ENCODE data around the gene RYR1.
"Not testable (repeated sequence)": the region's sequence is repeated elsewhere in the genome, so short reads cannot be mapped to it uniquely, and the experiment has no call there.

The RYR1 gene

DNA sequence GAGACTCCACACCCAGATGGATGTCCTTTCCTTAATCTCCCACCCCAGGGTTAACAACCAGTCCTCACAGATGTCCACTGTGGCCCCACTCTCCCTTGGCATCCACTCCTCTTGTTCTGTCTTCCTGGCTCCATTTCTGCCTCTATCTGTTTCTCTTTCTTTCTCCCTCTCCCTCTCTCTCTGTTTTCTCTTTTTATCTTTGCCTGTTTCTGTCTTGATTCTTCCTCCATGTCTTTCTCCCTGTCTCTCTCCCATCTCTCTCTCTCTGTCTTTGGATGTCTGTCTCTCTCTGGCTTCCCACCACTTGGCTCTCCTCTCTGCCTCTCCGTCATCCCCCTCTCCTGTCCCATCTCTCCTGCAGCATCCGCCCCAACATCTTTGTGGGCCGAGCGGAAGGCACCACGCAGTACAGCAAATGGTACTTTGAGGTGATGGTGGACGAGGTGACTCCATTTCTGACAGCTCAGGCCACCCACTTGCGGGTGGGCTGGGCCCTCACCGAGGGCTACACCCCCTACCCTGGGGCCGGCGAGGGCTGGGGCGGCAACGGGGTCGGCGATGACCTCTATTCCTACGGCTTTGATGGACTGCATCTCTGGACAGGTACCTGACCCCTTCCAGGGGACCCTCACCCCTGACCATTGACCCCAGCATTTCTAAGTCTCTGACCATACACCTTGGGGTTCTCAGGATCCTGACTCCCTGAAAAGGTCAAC is 24.4 kb downstream of the RYR1 start:
- no peak for DNase-seq (ENCODE audit: low spot score)

DNA sequence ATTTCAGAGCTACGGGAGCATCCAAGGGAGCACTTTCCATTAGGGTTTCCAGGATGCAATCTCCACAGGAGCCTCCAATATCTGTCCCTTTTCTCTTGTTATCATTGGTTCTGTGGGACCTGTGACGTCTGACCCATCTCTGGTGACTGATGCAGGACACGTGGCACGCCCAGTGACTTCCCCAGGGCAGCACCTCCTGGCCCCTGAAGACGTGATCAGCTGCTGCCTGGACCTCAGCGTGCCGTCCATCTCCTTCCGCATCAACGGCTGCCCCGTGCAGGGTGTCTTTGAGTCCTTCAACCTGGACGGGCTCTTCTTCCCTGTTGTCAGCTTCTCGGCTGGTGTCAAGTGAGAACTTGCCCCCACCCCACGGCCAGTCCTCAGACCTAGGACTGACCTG is 25.5 kb downstream of the RYR1 start:
- DNase-seq (ENCODE audit: low spot score), result no peak

DNA sequence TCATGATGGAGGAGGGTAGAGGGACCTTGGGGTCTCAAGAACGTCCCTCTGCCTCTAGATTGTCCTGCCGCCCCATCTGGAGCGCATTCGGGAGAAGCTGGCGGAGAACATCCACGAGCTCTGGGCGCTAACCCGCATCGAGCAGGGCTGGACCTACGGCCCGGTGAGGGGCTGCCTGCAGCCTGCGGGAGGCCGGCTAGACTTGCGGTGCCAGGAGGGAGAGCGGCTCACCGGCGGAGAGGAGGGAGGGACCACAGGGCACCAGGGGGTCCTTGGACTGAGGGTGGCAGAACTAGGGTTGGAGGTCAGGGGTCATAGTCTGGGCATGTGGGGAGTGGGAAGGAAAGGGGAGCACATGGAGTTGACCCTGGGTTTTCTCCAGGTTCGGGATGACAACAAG is 29.9 kb downstream of the RYR1 start:
- DNase-seq (ENCODE audit: low spot score), result no peak

DNA sequence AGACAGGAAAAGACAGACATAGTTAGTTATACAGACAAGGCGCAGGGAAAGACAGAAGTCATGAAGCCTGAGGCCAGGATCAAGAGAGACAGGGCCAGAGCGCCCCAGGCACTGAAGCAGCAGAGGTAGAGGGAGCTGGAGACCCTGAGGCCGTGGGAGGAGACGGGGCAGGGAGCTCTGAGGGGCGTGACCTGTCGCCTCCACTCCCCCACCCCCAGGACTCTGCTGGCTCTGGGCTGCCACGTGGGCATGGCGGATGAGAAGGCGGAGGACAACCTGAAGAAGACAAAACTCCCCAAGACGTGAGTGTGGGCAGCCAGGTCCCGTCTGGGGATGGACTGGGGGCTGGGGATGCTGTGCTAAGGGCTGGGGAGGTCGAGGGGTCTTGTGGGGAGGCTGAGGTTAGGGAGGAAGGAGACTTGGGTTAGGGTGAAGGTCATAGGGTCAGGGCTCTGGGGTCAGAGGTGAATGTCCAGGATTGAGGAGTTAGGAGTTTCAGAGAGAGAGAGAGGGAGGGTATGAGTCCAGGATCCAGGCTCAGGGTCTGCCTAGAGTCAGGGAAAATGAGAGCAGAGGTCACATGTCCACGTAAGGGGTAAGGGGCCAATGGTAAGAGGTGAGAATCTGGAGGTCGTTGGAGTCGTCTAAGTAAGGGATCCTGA is 31.1 kb downstream of the RYR1 start:
- DNase-seq (ENCODE audit: low spot score), result no peak

DNA sequence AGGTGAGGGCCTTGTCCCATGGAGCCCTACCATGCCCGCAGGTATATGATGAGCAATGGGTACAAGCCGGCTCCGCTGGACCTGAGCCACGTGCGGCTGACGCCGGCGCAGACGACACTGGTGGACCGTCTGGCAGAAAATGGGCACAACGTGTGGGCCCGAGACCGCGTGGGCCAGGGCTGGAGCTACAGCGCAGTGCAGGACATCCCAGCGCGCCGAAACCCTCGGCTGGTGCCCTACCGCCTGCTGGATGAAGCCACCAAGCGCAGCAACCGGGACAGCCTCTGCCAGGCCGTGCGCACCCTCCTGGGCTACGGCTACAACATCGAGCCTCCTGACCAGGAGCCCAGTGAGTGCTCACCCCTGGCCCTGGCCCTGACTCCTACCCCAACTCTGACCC is 32.6 kb downstream of the RYR1 start:
- no peak for DNase-seq (ENCODE audit: low spot score)

DNA sequence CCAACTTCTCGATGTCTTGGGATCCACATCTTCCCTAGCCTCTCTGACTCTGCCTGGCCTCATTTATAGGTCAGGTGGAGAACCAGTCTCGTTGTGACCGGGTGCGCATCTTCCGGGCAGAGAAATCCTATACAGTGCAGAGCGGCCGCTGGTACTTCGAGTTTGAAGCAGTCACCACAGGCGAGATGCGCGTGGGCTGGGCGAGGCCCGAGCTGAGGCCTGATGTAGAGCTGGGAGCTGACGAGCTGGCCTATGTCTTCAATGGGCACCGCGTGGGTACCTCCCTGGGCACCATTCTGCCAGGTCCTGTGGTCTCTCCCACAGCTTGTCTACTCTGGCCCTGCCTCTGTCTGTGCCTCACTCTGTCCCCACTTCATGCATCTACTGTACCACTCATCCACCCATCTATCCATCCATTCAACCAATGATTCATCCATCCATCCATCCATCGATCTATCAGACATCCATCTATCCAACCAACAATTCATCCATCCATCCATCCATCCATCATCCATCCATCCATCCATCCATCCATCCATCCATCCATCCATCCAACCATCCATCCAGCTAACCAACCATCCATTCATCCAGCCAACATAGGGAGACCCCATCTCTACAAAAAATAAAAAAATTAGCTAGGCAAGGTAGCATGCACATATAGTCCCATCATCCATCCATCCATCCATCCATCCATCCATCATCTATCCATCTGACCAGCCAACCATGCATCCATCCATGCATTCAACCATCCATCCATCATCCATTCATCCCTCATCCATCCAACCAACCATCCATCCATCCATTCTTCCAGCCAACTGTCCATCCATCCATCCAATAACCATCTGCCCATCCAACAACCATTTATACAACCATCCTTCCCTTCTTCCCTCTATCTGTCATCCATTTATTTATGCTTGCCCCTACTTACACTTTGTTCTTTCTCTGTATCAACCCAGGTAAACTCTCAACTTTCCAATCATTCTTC is 34.3 kb downstream of the RYR1 start:
- DNase-seq (ENCODE audit: low spot score), result no peak

DNA sequence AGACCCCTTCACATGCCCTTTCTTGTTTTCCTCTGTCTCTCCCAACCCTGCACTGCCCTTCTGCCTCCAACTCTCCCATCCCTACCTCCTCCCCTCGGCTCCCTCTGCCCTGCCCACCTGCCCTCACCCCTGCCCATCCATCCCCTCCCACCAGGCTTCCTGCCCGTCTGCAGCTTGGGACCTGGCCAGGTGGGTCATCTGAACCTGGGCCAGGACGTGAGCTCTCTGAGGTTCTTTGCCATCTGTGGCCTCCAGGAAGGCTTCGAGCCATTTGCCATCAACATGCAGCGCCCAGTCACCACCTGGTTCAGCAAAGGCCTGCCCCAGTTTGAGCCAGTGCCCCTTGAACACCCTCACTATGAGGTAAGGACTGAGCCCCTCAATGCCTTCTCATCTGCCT is 35.7 kb downstream of the RYR1 start:
- no peak for DNase-seq (ENCODE audit: low spot score)

DNA sequence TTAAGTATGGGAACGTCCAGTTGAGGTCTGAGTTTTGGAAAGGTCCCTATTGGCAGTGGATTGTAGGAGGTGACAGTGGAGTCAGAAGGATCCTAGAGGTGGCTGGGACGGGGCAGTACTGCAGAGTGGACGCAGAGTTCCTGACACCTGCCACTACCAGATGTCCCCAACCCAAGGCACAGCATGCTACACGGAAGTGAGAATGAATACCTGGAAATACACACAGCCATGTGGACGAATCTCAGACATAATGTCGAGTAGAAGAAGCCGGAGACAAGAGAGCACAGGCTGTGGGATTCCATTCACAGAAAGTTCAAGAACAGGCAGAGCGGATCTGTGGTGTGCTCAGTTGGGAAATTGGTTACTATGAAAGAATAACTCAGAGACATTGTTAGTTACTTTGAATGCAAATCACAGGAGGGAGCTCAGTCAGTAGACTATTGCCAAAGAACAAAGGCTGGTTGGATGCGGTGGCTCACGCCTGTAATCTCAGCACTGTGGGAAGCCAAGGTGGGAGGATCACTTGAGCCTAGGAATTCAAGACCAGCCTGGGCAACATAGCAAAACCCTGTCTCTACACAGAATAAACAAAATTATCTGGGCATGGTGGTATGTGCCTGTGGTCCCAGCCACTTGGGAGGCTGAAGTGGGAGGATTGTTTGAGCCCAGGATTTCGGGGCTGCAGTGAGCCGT is 37.4 kb downstream of the RYR1 start:
- DNase-seq (ENCODE audit: low spot score), result no peak

DNA sequence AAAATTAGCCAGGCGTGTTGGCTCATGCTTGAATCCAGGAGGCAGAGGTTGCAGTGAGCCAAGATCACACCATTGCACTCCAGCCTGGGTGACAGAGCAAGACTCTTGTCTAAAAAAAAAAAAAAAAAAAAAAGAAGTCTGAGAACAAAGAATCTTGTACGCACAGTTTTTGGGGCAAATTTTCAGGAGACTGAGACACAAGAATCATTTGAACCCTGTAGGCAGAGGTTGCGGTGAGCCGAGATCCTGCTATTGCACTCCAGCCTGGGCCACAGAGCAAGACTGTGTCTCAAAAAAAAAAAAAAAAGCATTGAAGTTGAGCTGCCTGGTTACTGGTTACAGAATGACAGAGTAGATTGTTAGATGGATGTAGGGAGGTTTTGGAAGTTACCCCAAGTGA is 39.2 kb downstream of the RYR1 start:
- DNase-seq (ENCODE audit: low spot score), result not testable (repeated sequence)

DNA sequence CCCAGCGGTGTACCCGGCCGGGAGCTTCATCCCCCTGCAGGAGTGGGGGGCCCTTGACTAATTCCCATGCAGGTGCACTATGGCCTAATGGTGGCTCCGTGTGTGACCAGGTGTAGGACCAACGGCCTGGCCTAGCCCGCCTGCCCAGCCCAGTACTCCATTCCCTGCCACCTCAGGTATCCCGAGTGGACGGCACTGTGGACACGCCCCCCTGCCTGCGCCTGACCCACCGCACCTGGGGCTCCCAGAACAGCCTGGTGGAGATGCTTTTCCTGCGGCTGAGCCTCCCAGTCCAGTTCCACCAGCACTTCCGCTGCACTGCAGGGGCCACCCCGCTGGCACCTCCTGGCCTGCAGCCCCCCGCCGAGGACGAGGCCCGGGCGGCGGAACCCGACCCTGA is 39.7 kb downstream of the RYR1 start:
- no peak for DNase-seq (ENCODE audit: low spot score)

DNA sequence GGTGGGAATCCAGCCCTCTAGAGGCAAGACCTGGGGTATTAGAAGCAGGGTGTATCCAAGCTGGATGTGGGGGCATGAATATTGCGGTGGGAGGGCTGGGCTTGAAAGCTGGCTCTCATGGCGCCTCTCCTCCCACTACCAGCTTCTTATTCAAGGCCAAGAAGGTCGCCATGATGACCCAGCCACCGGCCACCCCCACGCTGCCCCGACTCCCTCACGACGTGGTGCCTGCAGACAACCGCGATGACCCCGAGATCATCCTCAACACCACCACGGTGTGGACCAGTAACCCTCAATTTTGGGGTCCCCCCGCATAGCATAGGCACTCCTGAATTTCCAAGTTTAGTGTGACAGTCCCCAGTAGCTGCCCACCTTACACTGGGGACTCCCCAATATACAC is 41.7 kb downstream of the RYR1 start:
- no peak for DNase-seq (ENCODE audit: low spot score)

DNA sequence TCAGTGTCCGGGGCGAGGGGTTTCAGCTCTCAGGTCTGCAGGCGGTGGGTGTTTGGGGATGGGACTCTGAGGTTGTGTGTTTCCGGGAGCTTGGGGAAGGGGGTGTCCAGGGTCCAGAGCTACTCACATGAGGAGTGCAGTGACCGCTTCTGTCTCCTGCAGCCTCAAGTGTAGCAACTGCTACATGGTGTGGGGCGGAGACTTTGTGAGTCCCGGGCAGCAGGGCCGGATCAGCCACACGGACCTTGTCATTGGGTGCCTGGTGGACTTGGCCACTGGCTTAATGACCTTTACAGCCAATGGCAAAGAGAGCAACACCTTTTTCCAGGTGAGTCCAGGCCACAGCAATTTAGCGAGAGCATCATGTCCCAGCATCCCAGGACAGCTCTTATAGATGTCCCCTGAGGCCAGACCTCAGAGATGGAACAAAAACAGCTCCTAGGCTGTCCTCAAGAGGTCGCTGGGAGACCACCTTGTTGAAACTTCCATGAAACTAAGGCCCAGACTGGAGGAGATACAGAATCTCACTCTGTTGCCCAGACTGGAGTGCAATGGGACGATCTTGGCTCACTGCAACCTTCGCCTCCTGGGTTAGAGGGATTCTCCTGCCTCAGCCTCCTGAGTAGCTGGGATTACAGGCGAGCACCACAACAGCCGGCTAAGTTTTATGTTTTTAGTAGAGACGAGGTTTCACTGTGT is 44.9 kb downstream of the RYR1 start:
- DNase-seq (ENCODE audit: low spot score), result no peak

DNA sequence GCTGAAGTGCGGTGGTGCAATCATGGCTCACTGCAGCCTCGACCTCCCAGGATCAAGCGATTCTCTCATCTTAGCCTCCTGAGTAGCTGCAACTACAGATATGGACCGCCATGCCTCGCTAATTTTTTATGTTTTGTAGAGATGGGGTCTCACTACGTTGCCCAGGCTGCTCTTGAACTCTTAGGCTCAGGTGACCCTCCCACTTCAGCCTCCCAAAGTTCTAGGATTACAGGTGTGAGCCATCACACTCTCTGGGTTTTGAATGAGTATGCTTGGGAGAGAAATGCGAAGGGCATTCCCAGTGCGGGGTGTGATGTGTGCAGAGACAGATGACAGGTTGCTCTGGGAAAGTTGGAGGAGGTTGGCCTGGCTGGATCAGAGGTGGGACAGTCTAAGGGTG is 49.0 kb downstream of the RYR1 start:
- no peak for DNase-seq (ENCODE audit: low spot score)

DNA sequence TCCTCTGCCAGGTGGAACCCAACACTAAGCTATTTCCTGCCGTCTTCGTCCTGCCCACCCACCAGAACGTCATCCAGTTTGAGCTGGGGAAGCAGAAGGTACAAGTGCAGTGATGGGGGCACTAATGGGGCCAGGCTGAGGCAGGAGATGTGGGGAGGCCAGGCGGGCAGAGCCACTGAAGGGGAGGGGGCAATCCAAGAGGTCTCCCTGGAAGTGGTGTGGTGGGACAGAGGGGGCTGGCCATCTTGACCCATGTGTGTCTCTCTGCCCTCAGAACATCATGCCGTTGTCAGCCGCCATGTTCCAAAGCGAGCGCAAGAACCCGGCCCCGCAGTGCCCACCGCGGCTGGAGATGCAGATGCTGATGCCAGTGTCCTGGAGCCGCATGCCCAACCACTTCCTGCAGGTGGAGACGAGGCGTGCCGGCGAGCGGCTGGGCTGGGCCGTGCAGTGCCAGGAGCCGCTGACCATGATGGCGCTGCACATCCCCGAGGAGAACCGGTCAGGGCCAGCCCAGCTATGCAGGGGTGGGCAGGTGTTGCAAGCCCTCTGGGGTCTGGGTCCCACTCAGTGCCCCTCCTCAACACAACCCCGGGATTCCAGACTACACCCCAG is 49.6 kb downstream of the RYR1 start:
- no peak for DNase-seq (ENCODE audit: low spot score)

DNA sequence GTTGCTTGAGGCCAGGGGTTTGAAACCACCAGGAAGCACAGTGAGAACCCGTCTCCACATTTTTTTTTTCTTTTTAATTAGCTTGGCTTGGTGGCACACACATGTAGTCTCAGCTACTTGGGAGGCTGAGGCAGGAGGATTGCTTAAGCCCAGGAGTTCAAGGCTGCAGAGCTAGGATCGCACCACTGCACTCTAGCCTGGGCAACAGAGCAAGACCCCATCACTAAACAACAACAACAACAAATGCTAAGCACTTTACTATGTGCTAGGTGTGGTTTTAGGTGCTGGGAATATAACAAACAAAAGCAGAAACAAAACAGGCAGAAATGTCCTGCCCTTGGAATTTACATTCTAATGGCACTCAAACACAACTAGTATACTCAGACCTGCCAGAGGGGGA is 51.3 kb downstream of the RYR1 start:
- no peak for DNase-seq (ENCODE audit: low spot score)

DNA sequence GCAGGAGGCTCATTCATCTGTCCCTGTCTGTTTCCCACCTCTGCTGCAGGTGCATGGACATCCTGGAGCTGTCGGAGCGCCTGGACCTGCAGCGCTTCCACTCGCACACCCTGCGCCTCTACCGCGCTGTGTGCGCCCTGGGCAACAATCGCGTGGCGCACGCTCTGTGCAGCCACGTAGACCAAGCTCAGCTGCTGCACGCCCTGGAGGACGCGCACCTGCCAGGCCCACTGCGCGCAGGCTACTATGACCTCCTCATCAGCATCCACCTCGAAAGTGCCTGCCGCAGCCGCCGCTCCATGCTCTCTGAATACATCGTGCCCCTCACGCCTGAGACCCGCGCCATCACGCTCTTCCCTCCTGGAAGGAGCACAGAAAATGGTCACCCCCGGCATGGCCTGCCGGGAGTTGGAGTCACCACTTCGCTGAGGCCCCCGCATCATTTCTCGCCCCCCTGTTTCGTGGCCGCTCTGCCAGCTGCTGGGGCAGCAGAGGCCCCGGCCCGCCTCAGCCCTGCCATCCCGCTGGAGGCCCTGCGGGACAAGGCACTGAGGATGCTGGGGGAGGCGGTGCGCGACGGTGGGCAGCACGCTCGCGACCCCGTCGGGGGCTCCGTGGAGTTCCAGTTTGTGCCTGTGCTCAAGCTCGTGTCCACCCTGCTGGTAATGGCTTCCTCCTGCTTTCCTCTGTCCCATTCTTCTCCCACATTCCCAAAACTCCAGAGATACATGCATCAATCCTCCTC is 52.2 kb downstream of the RYR1 start:
- DNase-seq (ENCODE audit: low spot score), result no peak

DNA sequence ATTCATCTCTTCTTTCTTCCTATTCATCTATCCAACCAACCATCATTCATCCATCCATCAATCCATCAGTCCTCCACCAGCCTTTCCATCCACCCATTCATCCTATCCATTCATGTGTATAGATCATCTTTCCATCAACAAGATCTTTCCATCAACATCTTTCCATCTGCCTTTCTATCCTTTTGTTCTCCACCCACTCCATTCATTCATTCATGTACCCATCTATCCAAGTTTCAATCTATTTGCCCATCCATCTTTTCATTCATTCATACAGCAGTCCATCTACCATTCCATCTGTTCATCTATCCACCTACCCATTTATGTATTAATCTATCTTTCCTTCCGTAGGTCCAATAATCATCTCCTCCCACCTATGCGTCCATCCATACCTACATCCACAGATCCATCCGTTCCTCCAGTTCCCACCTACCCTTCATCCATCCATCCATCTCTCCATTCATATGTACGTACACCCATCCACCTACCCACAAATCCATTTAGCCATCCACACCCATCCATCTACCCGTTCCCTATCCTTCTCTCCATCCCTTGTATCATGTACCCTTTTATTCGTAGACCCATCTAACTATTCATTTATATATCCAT is 53.3 kb downstream of the RYR1 start:
- DNase-seq (ENCODE audit: low spot score), result no peak

DNA sequence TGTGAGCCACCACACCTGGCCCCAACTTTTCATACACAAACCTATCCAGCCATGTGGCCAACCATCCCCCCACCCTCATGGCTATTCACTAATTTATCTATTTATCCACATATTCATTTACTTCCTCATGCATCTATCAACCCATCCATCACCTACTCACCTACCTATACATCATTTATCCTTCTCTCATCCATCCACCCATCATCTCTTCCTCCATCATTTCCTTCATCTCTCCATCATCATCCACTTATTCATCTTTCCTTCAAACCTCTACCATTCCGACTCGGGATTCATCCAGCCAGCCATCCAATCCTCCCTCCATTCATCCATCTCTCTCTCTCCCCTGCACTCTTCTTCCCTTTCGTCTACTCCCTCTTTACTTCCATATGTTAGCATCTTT is 54.6 kb downstream of the RYR1 start:
- no peak for DNase-seq (ENCODE audit: low spot score)

DNA sequence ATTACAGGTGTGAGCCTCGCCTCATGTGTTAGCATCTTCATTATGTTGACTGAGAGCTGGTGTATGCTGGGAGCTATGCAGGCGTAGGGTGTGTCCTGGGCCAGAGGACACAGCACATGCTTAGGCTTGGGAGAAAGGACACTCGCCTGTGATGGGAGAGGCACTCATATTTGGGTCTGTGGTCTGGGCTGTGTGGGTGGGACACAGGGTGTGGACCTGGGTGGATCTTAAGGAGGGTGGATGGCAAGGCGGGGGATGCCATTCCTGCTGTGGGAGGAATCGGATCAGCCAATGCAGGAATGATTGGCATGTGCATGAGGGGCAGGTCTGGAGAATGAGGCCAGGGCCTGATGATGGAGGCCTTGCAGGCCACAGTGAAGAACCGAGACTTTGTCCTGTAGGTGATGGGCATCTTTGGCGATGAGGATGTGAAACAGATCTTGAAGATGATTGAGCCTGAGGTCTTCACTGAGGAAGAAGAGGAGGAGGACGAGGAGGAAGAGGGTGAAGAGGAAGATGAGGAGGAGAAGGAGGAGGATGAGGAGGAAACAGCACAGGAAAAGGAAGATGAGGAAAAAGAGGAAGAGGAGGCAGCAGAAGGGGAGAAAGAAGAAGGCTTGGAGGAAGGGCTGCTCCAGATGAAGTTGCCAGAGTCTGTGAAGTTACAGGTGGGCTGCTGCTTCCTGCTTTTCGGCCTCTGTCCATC is 55.4 kb downstream of the RYR1 start:
- DNase-seq (ENCODE audit: low spot score), result no peak
